SJCRH30 (cell line): ENCODE results near the gene PSENEN. TPM values are rescaled to one million over a fixed set of nuclear protein-coding genes. Genes with fewer than 3 reads are reported as not detected.
A peak's percentile ranks its signal among the peaks of the same experiment; 100 is the strongest.
"Not testable (repeated sequence)": the region's sequence is repeated elsewhere in the genome, so short reads cannot be mapped to it uniquely, and the experiment has no call there.

Experiments
- DNase-seq, 2 experiments: peaks; one replicate each; pipeline ENCODE4 v3.0.0-alpha.2; 2015 to 2020
- H3K27ac ChIP-seq: fragments of 250-450 bp; sonication (Bioruptor Pico); 2 replicates; pipeline ENCODE4 v1.5.1; 2020; ENCODE audit warnings: mild to moderate bottlenecking, moderate library complexity
- H3K27me3 ChIP-seq: fragments of 250-450 bp; sonication (Bioruptor Pico); 2 replicates; pipeline ENCODE4 v1.5.1; 2020; ENCODE audit warnings: mild to moderate bottlenecking, moderate library complexity
- H3K36me3 ChIP-seq: fragments of 250-450 bp; sonication (Bioruptor Pico); 2 replicates; pipeline ENCODE4 v1.5.1; 2020; ENCODE audit warnings: mild to moderate bottlenecking, moderate library complexity
- H3K4me1 ChIP-seq: fragments of 250-450 bp; sonication (Bioruptor Pico); 2 replicates; pipeline ENCODE4 v1.5.1; 2020; ENCODE audit warnings: mild to moderate bottlenecking, moderate library complexity
- H3K4me3 ChIP-seq: fragments of 250-450 bp; sonication (Bioruptor Pico); 2 replicates; pipeline ENCODE4 v1.5.1; 2020; ENCODE audit warnings: mild to moderate bottlenecking, moderate library complexity
- H3K9me3 ChIP-seq: fragments of 250-450 bp; sonication (Bioruptor Pico); replicated peaks from 2 replicates; pipeline ENCODE4 v1.5.1; 2020; ENCODE audit warnings: mild to moderate bottlenecking, moderate library complexity
- total RNA-seq: library from RNA; depleted of rRNA; stranded (reverse); fragments of >200 nt; shearing (Covaris generic); gene quantifications from 2 replicates; pipeline ENCODE4 v1.2.3, GENCODE V29; 2014

The PSENEN gene
- total RNA-seq, 1 experiment from 2014 or later = 37.7 TPM

DNA sequence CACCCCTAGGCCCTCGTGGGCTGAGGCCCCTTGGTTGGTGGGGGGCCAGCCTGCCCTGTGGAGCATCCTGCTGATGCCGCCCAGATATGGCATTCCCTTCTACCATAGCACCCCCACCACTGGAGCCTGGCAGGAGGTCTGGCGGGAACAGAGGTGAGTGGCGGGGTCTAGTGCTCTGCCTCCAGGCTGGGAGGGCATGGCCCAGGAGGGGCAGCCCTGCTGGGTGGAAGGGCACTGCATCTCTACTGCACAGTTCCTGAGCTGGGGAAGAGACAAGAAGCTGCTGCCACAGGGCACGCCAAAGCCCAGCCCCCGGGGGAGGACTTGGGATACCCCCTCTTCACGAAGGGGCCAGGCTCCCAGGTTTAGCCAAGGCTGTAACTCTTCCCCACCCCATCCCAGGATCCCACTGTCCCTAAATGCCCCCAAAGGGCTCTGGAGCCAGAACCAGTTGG lies 30.1 kb upstream of the PSENEN start:
- no peak overlapping the region for H3K4me3 ChIP-seq
- no peaks in the 10 kb centered on the region for H3K9me3 ChIP-seq
- DNase-seq = no peak
- H3K36me3 ChIP-seq = no peaks in the 10 kb centered on the region
- no peaks in the 10 kb centered on the region for H3K27me3 ChIP-seq
- no peak overlapping the region for H3K27ac ChIP-seq
- H3K4me1 ChIP-seq = peaks cover 9% of the 10 kb centered on the region; the same call in 1 of the 2 replicates

DNA sequence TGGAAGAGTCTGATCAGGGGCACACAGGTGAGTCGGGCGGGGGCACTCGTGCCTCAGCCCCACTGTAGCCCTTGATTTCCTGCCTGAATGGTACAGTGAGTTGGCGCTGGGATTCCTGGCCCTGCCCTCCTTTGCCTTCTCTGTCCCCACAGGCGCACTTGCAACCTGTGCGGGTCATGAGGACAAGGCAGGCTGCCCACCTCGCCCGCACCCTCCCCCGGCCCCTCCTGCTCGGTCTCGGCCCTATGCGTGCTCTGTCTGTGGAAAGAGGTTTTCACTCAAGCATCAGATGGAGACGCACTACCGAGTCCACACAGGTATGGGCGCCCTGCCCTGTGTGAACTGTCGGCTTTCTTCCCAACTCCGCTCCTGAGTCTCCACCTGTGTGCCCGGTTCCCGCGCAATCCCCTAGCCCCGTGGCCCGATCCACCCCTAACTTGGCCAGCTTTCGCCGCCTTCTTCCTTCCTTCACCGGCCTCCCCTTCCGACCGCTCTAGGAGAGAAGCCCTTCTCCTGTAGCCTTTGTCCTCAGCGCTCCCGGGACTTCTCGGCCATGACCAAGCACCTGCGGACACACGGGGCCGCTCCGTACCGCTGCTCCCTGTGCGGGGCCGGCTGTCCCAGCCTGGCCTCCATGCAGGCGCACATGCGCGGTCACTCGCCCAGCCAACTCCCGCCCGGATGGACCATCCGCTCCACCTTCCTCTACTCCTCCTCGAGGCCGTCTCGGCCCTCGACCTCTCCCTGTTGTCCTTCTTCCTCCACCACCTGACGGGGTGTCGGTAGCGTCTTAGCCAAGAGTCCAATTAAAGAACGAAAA lies 29.3 kb upstream of the PSENEN start:
- H3K9me3 ChIP-seq = no peaks in the 10 kb centered on the region
- peak; percentile 60 to 67 for DNase-seq
- peak overlapping the region; percentile 6; the same call in 1 of the 2 replicates for H3K27ac ChIP-seq
- no peaks in the 10 kb centered on the region for H3K27me3 ChIP-seq
- H3K4me1 ChIP-seq = peaks cover 9% of the 10 kb centered on the region; the same call in 1 of the 2 replicates
- 0 out of 2 replicates have a peak, but pooled peaks cover under 1% of the 10 kb centered on the region for H3K36me3 ChIP-seq
- peak overlapping the region; percentile 64 for H3K4me3 ChIP-seq

DNA sequence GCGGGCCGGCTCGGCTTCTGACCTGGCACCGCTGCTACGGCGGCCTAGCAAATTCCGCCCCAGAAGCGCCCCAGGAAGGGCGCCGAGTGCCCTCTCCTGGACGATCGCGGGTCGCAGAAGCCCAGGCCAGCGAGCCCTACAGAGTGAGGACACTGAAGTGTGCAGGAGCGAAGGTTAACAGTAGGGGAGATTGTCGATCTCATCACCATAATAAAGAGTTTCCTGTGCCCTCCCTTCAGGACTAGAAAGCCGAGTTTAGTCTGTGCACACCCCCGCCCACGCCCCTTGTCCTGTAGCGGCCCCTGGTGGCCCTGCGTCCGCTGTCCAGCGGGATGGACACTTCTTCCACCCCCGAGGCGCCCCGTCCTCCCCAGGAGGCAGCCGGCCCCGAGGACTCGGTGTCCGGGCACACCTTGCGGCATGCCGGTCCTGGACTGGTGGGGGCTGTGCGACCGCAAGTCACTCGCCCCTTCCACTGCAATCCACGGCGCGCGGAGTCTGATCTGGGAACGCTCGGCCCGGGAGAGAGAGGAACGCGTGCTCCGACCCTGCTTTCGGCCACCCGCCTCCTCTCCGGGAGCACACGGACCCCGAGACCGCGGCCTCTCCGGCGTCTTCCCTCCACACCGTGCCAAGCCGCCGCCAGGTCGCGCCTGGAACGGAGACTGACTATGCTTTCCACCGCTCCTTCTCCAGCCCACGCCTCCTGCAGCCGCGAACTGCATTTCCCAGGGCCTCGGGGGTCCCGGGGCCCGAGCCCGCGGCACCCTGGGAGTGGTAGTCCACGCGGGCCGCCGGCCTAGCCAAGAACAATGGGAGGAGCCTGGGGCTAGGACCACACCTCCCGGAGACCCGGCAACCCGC lies 28.4 kb upstream of the PSENEN start:
- Histone ChIP-seq H3K4me3 (peak overlapping the region; percentile 64), H3K27ac (peak overlapping the region; percentile 47), H3K36me3 (peaks cover 6% of the 10 kb centered on the region), H3K9me3 (no peaks in the 10 kb centered on the region), H3K4me1 (peaks cover 9% of the 10 kb centered on the region; the same call in 1 of the 2 replicates), H3K27me3 (no peaks in the 10 kb centered on the region)
- DNase-seq = peak; percentile 97

DNA sequence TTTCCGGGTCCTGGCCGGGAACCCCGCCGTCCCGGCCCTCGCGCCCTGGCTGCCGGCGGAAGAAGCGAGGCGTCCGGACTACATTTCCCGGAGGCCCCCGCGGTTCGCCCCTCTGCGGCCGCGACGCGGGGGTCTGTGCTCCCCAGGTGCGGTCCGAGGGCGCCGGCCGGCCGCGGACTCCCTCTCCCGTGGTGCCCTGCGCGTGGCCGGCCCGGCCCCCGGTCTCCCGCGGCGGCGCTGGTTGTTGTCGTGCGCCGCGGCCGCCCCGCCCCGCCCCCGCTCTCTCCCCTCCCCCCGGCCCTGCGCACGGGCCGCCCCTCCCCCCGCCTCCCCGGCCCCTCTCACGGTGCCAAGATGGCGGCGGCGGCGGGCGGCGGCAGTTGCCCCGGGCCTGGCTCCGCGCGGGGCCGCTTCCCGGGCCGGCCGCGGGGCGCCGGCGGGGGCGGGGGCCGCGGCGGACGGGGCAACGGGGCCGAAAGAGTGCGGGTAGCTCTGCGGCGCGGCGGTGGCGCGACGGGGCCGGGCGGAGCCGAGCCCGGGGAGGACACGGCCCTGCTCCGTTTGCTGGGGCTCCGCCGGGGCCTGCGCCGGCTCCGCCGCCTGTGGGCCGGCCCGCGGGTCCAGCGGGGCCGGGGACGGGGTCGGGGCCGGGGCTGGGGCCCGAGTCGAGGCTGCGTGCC lies 27.6 kb upstream of the PSENEN start, which contains the start of gene KMT2B:
Gene KMT2B (plus strand): TSS at position 339 of the 680 bp plus-strand sequence. CDS start 16 bp downstream, at position 355.
- H3K27ac ChIP-seq = peak within 1 kb of the TSS; percentile 47
- H3K36me3 ChIP-seq = peaks cover 11% of the 10 kb centered on the region
- H3K27me3 ChIP-seq = no peaks in the 10 kb centered on the region
- no peaks in the 10 kb centered on the region for H3K9me3 ChIP-seq
- no peak for DNase-seq
- H3K4me1 ChIP-seq = peaks cover 9% of the 10 kb centered on the region; the same call in 1 of the 2 replicates
- H3K4me3 ChIP-seq = peak within 1 kb of the TSS; percentile 68

DNA sequence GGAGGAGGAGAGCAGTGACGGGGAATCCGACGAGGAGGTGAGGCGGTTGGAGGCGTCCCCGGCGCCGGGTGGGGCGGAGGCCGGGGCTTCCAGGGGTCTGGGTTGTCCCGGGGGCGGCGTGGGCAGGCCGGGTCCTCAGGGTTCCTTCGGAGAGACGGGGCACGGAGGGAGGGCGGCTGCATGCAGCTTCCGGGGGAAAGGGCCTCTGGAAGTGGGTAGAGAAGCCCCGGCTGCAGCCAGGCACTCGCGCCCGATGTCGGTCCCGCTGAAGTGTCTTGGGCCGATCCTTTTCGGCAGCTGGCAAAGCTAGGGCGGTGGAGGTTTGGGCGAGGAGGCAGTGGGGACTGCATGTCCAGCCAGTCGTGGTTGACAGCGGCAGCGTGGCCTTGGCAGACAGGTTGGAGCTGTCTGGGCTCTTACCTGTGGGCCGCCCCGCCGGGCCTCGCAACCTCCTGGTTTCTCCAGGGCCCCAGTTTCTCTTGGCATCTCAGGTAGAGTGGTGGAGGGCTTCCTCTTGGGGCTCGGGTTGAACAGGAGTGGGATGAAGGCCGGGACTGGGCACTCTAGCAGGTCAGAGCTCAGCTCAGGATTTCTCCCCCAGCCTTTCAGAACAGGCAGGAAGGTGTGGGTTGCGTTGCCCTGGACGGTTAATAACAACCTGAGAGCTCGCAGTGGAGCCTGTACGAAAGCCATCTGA lies 27.0 kb upstream of the PSENEN start:
- peaks cover 9% of the 10 kb centered on the region; the same call in 1 of the 2 replicates for H3K4me1 ChIP-seq
- DNase-seq = peak; percentile 52 to 56

DNA sequence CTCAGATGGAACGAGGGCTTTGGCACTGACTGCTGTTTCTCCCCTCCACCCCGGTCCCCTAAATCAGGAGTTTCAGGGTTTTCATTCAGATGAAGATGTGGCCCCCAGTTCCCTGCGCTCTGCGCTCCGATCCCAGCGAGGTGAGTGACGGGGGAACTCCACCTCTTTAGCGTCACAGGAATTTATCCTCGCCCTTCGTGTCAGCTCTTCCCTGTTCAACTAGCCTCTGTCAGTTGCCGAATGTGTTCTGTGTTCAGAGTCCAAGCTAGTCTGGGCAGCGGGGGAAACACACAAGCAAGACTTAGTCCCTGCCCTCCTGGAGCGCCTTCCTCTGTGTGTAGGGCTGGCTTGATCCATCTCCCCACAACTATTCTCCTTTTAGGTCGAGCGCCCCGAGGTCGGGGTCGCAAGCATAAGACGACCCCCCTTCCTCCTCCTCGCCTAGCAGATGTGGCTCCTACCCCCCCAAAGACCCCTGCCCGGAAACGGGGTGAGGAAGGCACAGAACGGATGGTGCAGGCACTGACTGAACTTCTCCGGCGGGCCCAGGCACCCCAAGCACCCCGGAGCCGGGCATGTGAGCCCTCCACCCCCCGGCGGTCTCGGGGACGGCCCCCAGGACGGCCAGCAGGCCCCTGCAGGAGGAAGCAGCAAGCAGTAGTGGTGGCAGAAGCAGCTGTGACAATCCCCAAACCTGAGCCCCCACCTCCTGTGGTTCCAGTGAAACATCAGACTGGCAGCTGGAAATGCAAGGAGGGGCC lies 25.9 kb upstream of the PSENEN start:
- H3K4me3 ChIP-seq = peak overlapping the region; percentile 68; the same call in 1 of the 2 replicates
- peaks cover 9% of the 10 kb centered on the region; the same call in 1 of the 2 replicates for H3K4me1 ChIP-seq
- peaks cover 29% of the 10 kb centered on the region for H3K36me3 ChIP-seq
- no peaks in the 10 kb centered on the region for H3K27me3 ChIP-seq
- no peaks in the 10 kb centered on the region for H3K9me3 ChIP-seq
- no peak overlapping the region for H3K27ac ChIP-seq
- no peak for DNase-seq

More for the DNA sequence above, 27.0 kb upstream of the PSENEN start:
- H3K27me3 ChIP-seq = no peaks in the 10 kb centered on the region
- H3K27ac ChIP-seq = peak overlapping the region; percentile 14; the same call in 1 of the 2 replicates
- peaks cover 18% of the 10 kb centered on the region for H3K36me3 ChIP-seq
- peak overlapping the region; percentile 68 for H3K4me3 ChIP-seq
- H3K9me3 ChIP-seq = no peaks in the 10 kb centered on the region

DNA sequence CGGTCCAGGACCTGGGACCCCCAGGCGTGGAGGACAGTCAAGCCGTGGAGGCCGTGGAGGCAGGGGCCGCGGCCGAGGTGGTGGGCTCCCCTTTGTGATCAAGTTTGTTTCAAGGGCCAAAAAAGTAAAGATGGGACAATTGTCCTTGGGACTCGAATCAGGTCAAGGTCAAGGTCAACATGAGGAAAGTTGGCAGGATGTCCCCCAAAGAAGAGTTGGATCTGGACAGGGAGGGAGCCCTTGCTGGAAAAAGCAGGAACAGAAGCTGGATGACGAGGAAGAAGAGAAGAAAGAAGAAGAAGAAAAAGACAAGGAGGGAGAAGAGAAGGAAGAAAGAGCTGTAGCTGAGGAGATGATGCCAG lies 25.3 kb upstream of the PSENEN start:
- no peaks in the 10 kb centered on the region for H3K27me3 ChIP-seq

DNA sequence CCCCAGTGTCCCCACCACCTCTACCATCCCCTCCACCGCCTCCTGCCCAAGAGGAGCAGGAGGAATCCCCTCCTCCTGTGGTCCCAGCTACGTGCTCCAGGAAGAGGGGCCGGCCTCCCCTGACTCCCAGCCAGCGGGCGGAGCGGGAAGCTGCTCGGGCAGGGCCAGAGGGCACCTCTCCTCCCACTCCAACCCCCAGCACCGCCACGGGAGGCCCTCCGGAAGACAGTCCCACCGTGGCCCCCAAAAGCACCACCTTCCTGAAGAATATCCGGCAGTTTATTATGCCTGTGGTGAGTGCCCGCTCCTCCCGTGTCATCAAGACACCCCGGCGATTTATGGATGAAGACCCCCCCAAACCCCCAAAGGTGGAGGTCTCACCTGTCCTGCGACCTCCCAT lies 24.8 kb upstream of the PSENEN start:
- no peak overlapping the region for H3K27ac ChIP-seq
- H3K9me3 ChIP-seq = no peaks in the 10 kb centered on the region
- H3K27me3 ChIP-seq = no peaks in the 10 kb centered on the region
- no peak overlapping the region for H3K4me3 ChIP-seq
- no peak for DNase-seq
- peaks cover 9% of the 10 kb centered on the region; the same call in 1 of the 2 replicates for H3K4me1 ChIP-seq
- H3K36me3 ChIP-seq = peaks cover 39% of the 10 kb centered on the region

More for the DNA sequence above, 25.3 kb upstream of the PSENEN start:
- no peak overlapping the region for H3K27ac ChIP-seq
- peaks cover 9% of the 10 kb centered on the region; the same call in 1 of the 2 replicates for H3K4me1 ChIP-seq
- H3K36me3 ChIP-seq = peaks cover 33% of the 10 kb centered on the region
- H3K4me3 ChIP-seq = no peak overlapping the region
- H3K9me3 ChIP-seq = no peaks in the 10 kb centered on the region
- no peak for DNase-seq

DNA sequence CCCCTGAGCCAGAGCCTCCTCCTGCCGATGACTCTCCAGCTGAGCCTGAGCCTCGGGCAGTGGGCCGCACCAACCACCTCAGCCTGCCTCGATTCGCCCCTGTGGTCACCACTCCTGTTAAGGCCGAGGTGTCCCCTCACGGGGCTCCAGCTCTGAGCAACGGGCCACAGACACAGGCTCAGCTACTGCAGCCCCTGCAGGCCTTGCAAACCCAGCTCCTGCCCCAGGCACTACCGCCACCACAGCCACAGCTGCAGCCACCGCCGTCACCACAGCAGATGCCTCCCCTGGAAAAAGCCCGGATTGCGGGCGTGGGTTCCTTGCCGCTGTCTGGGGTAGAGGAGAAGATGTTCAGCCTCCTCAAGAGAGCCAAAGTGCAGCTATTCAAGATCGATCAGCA lies 24.1 kb upstream of the PSENEN start:
- Histone ChIP-seq H3K9me3 (no peaks in the 10 kb centered on the region), H3K27ac (no peak overlapping the region), H3K4me1 (peaks cover 5% of the 10 kb centered on the region; the same call in 1 of the 2 replicates), H3K4me3 (no peak overlapping the region), H3K36me3 (peaks cover 46% of the 10 kb centered on the region), H3K27me3 (no peaks in the 10 kb centered on the region)
- DNase-seq = no peak

DNA sequence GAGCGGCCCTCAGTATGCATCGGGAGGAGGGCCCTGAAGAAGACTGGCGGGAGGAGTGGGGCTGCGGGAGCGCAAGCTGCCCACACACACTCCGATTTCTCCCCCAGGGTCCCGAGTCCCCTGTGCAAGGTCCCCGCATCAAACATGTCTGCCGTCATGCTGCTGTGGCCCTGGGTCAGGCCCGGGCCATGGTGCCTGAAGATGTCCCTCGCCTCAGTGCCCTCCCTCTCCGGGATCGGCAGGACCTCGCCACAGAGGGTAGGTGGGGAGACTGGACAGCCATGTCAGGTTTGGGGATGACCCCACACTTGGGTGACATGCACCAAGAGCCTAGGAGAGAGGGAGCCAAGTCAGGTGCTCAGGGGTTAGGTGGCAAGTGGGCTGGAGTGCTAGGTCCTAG lies 23.0 kb upstream of the PSENEN start:
- Histone ChIP-seq H3K9me3 (no peaks in the 10 kb centered on the region), H3K36me3 (peaks cover 54% of the 10 kb centered on the region), H3K4me3 (no peak overlapping the region), H3K27ac (no peak overlapping the region), H3K27me3 (no peaks in the 10 kb centered on the region), H3K4me1 (peaks cover 5% of the 10 kb centered on the region; the same call in 1 of the 2 replicates)
- no peak for DNase-seq

DNA sequence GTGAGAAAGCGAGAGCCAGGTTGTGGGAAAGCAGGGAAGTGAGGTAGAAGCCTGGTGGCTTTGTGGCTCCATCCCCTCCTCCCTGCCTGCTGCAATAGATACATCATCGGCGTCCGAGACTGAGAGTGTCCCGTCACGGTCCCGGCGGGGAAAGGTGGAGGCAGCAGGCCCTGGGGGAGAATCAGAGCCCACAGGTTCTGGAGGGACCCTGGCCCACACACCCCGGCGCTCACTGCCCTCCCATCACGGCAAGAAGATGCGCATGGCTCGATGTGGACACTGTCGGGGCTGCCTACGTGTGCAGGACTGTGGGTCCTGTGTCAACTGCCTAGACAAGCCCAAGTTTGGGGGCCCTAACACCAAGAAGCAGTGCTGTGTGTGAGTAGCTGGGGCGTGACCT lies 22.6 kb upstream of the PSENEN start:
- no peaks in the 10 kb centered on the region for H3K27me3 ChIP-seq
- H3K4me1 ChIP-seq = peaks cover 5% of the 10 kb centered on the region; the same call in 1 of the 2 replicates
- no peak overlapping the region for H3K4me3 ChIP-seq
- H3K9me3 ChIP-seq = no peaks in the 10 kb centered on the region
- no peak overlapping the region for H3K27ac ChIP-seq
- no peak for DNase-seq
- peaks cover 58% of the 10 kb centered on the region for H3K36me3 ChIP-seq

DNA sequence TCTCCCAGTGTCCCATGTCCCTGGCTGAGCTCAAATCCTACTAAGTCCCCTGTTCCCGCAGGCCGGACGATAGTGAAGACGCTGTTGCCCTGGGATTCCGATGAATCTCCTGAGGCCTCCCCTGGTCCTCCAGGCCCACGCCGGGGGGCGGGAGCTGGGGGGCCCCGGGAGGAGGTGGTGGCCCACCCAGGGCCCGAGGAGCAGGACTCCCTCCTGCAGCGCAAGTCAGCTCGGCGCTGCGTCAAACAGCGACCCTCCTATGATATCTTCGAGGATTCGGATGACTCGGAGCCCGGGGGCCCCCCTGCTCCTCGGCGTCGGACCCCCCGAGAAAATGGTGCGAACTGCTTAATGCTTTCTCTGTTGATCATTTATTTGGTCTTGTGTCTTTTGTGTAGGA lies 21.8 kb upstream of the PSENEN start:
- H3K36me3 ChIP-seq = peaks cover 66% of the 10 kb centered on the region
- H3K27me3 ChIP-seq = no peaks in the 10 kb centered on the region
- peaks cover 5% of the 10 kb centered on the region; the same call in 1 of the 2 replicates for H3K4me1 ChIP-seq

DNA sequence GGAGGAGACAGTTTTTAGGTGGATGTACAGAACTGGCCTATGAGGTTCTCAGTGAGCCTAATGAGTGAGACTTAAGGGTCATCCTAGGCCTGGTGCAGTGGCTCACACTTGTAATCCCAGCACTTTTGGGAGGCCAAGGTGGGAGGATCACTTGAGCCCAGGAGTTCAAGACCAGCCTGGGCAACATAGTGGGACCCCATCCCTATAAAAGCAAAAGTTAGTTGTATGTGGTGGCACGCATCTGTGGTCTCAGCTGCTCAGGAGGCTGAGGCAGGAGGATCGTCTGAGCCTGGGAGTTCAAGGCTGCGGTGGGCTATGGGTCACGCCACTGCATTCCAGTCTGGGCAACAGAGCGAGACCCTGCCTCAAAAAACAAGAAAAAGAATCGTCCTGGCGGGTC lies 21.3 kb upstream of the PSENEN start:
- not testable (repeated sequence) for DNase-seq, H3K27ac ChIP-seq, H3K4me1 ChIP-seq, H3K4me3 ChIP-seq, H3K27me3 ChIP-seq, H3K9me3 ChIP-seq
- H3K36me3 ChIP-seq = peaks cover 70% of the 10 kb centered on the region

More for the DNA sequence above, 21.8 kb upstream of the PSENEN start:
- Histone ChIP-seq H3K4me3 (no peak overlapping the region), H3K27ac (no peak overlapping the region), H3K9me3 (no peaks in the 10 kb centered on the region)
- no peak for DNase-seq
